Activated CD8-positive, alpha-beta memory T cell treated with anti-CD3 and anti-CD28 coated beads for 4 hours (primary cell): ENCODE results near the gene OR7A5.
"Not testable (repeated sequence)": the region's sequence is repeated elsewhere in the genome, so short reads cannot be mapped to it uniquely, and the experiment has no call there.

ENCODE experiments used
- DNase-seq, 2 donors: peaks; one replicate each; pipeline ENCODE4 v3.0.0-alpha.2; 2020; ENCODE audit warnings: low read depth in 2 of 2

The OR7A5 gene

GRCh38 chr19:14835011-14835410 is at the start of gene OR7A5, which contains the start of gene OR7C1:
Gene OR7A5, minus strand, starts transcription at chr19:14835185. Its CDS starts 6,944 bp downstream, at chr19:14828241.
Gene OR7C1, minus strand, starts transcription at chr19:14835185. Its CDS starts 35,049 bp downstream, at chr19:14800136.
- DNase-seq = no peak

DNA sequence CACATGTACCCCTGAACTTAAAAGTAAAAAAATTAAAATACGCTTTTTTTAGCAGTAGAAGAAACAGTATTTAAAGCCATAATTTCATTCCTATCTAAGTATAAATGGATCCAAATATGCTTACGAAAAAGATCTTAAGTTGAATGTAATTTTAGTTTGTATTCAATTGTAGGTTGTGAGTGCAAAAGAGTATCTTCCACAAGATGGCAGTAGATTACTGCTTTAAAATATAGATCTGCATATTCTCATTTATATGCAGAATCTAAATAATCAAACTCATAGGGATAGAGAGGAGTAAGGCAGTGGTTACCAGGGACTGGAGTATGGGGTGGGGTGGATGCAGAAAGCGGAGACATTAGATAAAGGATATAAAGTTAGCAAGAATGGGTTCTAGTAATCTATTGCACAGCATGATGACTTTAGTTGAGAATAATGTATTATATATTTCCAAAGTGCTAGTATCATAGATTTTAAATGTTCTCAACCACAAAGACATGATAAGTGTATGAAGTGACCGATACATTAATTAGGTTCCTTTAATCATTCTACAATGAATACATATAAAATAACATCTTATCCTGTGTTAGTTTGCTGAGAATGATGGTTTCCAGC is 36.7 kb upstream of the OR7A5 start:
- no peak for DNase-seq

GRCh38 chr19:14868497-14868896 is 33.5 kb upstream of the OR7A5 start:
- DNase-seq = no peak

GRCh38 chr19:14848822-14849221 is 13.8 kb upstream of the OR7A5 start, which contains the start of gene OR7A10:
Gene OR7A10, minus strand, starts transcription at chr19:14848922. Its CDS starts 7,045 bp downstream, at chr19:14841877.
- DNase-seq = no peak

- no peak for DNase-seq
Measured at GRCh38 chr19:14843578-14843977, 8.6 kb upstream of the OR7A5 start.

GRCh38 chr19:14843169-14843568 is 8.2 kb upstream of the OR7A5 start:
- DNase-seq = no peak

- no peak for DNase-seq
Measured at GRCh38 chr19:14840206-14840605, 5.2 kb upstream of the OR7A5 start.

DNA sequence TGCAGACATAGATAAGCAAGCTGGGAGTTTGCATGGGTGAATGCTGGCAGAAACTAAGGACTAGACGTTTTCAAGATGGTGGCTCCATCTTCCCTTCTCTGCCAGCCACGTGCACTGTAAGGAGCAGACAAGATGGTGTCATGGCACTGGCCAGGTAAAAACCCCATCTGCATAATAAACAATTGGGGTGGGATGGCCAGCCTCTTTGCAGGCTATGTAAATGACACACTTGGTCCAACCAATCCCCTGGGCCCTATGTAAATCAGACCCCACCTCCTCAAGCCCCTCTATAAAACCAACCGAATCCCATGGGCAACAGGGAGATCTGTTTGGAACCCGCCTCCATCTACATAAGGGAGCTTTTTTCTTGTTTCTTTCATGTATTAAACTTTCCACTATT is 2.4 kb upstream of the OR7A5 start:
- no peak for DNase-seq

DNA sequence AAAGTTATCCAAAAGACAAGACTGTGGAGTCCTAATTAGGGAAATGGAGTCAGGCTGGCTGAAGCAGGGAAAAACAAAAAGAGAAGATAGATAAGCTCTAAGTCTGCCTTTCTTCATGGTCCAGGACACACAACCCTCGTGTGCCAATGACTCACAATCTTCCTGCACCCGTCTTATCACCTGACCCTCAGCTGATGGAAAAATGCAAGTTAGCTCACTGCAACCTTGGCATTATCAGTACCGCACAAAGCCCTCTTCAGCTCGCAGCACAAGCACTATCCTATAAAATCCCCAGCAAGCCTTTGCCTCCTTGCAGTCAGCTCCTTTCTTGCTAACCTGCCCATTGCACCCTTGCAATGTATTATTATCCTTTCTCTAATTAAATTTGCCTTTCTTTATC is 4.3 kb downstream of the OR7A5 start:
- DNase-seq = no peak

- DNase-seq = no peak
Measured at GRCh38 chr19:14826006-14826405, 9.0 kb downstream of the OR7A5 start.

DNA sequence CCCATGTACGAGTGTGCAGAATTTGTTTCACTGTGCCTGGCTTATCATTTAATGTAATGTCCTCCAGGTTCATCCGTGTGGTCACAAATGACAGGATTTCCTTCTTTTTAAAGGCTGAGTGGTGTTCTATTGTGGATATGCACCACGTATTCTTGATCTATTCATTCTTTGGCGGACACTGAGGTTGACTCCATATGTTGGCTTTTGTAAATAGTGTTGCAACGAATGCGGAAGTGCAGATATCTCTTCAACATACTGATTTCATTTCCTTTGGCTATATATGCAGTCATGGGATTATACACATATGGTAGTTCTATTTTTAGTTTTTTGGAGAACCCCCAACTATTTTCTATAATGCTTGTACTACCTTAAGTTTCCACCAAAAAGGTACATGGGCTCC is 13.0 kb downstream of the OR7A5 start:
- DNase-seq = no peak

DNA sequence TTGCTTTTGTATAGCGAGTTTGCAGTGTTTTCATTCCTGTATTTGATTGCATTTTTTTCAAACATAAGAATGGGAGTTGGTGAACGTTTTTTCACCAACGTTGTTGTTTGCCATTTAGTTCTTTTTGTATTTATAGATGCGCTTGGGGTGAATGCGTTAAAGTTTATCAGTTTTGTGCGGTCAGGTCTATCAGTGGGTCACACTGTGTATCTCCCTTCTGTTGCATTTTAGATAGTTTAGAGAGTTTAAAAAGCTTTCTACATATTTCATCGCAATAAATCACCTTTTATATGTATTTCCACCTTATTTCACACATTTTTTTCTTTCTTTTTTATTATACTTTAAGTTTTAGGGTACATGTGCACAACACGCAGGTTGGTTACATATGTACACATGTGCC is 16.4 kb downstream of the OR7A5 start:
- no peak for DNase-seq

- DNase-seq = no peak
Measured at GRCh38 chr19:14817052-14817451, 17.9 kb downstream of the OR7A5 start.

GRCh38 chr19:14814982-14815652 is 19.9 kb downstream of the OR7A5 start:
- no peak for DNase-seq

DNA sequence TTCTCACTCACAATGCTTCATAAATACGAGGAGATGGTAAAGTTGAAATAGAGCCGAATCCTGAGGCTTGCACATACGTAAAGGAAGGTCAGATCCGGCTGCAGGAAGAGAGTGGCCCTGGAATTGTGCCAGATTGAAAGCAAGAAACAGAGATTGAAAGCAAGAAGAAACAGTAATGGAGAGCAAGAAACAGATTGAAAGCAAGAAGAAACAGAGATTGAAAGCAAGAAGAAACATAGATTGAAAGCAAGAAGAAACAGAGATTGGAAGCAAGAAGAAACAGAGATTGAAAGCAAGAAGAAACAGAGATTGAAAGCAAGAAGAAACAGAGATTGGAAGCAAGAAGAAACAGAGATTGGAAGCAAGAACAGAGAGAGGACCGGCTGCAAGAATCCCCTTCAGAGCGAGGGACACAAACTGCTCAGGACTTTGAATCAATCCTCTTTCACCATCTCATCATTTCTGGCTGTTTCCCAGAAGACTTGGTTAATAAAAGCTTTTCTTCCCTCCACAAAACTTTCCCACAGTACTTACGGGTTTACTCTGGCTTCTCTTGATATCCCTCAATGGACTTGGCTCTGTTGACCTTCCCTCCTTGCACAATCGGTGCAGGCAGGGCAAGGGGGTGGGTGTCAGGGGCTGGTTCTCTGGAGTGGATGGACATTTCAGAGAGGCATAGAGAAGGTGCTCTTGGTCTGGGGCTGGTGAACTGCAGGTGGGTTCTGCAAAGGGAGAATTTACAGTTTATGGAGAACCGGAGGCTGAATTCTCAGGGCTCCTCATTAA is 25.5 kb downstream of the OR7A5 start:
- no peak for DNase-seq

DNA sequence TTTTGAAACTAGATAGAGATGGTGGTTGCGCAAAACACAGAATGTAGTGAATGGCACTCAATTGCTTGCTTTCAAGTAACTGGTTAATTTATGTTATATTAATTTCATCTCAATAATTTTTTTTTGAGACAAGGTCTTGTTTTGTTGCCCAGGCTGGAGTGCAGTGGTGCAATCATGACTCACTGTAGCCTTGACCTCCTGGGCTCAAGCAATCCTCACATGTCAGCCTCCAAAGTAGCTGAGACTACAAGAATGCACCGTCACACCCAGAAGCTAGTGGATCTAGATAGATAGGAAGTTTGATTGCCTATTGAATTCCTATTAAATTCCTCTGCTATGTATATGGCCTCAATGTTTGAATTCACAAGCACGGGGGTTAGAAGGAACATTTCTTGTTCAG is 30.2 kb downstream of the OR7A5 start:
- no peak for DNase-seq

DNA sequence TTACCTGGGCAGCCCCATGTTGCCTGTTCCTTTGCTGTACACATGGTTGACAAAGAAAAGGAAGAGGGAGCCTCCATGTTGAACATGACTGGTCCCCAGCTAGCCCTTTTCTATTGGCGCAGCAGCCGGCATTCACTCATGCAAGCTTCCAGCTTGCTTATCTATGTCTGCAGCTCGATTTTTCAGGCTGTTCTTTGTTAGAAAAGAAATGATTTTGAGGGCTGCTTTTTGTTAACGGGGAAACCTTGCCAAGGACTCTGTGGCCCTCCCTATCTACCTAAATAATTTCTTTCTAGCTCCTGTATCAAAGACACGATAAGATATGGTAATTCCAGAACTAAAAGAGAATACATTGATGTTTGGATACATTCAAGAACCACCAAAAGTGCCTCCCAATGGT is 36.2 kb downstream of the OR7A5 start:
- no peak for DNase-seq

DNA sequence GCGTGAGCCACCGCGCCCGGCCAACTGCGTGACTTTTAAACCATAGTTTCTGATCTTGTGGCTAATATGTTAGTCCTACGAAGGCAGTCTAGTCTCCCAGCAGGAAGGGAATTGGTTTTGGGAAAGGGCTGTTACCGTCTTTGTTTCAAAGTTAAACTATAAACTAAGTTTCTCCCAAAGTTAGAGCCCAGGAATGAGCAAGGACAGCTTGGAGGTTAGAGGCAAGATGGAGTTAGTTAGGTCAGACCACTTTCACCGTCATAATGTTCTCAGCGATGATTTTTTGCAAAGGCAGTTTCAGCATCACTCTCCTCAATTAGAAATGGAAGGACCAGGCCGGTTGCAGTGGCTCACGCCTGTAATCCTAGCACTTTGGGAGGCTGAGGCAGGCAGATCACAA is 39.0 kb downstream of the OR7A5 start:
- DNase-seq = no peak

DNA sequence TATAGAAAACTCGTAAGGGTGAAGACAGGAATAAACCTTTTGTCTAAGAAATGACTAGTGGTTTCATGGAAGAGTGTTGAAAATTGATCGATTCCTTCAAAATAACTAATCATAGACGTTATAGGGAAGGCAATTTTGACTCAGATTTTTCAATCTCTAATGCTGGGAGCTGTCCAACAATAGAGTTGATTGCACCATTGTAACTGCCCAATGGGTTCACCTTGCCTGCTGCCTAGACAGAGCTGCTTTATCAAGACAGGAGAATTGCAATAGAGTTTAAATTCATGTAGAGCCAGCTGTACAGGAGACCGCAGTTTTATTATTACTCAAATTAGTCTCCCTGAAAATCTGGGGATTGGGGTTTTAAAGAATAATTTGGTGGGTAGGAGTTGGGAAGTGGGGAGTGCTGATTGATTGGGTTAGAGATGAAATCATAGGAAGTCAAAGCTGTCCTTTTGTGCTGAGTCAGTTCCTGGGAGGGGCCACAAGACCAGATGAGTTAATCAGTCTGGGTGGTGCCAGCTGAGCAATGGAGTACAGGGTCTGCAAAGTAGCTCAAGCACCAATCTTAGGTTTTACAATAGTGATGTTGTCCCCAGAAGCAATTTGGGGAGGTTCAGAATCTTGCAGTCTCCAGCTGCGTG is 39.8 kb downstream of the OR7A5 start:
- DNase-seq = no peak

GRCh38 chr19:14792250-14792649 is 42.7 kb downstream of the OR7A5 start:
- DNase-seq = not testable (repeated sequence)

- no peak for DNase-seq
Measured at GRCh38 chr19:14786421-14786851, 48.5 kb downstream of the OR7A5 start.
